Caco-2 (cell line): ENCODE measurements around the gene KCTD18. TPM values are rescaled to one million over a fixed set of nuclear protein-coding genes. Genes with fewer than 3 reads are reported as not detected.

Source experiments
- BruUV-seq: library from RNA; stranded (reverse); fragments of 400-500 nt; replicated peaks from 2 replicates; lab custom pipeline; 2021; lab: Mats Ljungman, UMichigan
- CTCF ChIA-PET: fragments of 300-600 bp; sonication (Branson Sonifier 250); formaldehyde crosslinking; loops from one replicate; lab custom pipeline; 2022; ENCODE audit warnings: antibody characterized with exemption; lab: Charles Lee
- POLR2A ChIA-PET: fragments of 300-600 bp; sonication (Branson Sonifier 250); formaldehyde crosslinking; loops from one replicate; lab custom pipeline; 2022; ENCODE audit warnings: antibody characterized with exemption; lab: Charles Lee
- DNase-seq, 2 experiments: peaks; one replicate each; pipeline versions ENCODE4 v3.0.0 to v3.0.0-alpha.2; 2020 to 2022
- H3K27me3 ChIP-seq: replicated peaks from 2 replicates; pipeline ENCODE4 v1.6.0; 2011; ENCODE audit warnings: low read length; ENCODE audit not compliant: control insufficient read depth, insufficient read depth
- H3K36me3 ChIP-seq: 2 replicates; pipeline ENCODE4 v1.5.1; 2011; ENCODE audit warnings: low read length; ENCODE audit not compliant: control insufficient read depth, insufficient read depth
- H3K4me1 ChIP-seq: fragments of 250-450 bp; sonication (Bioruptor Pico); 2 replicates; pipeline ENCODE4 v1.5.1; 2020; ENCODE audit warnings: mild to moderate bottlenecking
- H3K4me3 ChIP-seq: 2 replicates; pipeline ENCODE4 v1.5.1; 2011; ENCODE audit warnings: low read depth, mild to moderate bottlenecking, control low read depth, low read length
- H3K9me3 ChIP-seq: fragments of 250-450 bp; sonication (Bioruptor Pico); 2 replicates; pipeline ENCODE4 v1.5.1; 2020; ENCODE audit warnings: mild to moderate bottlenecking, moderate library complexity
- H3K27ac Mint-ChIP-seq: one replicate; pipeline ENCODE4 v1.8.0; 2022; ENCODE audit warnings: mixed read lengths; ENCODE audit not compliant: unreplicated experiment
- H3K27me3 Mint-ChIP-seq: one replicate; pipeline ENCODE4 v1.8.0; 2022; ENCODE audit warnings: mixed read lengths; ENCODE audit not compliant: insufficient read depth, unreplicated experiment
- H3K36me3 Mint-ChIP-seq: one replicate; pipeline ENCODE4 v1.8.0; 2022; ENCODE audit warnings: mild to moderate bottlenecking, mixed read lengths; ENCODE audit not compliant: insufficient read depth, unreplicated experiment
- H3K4me1 Mint-ChIP-seq: one replicate; pipeline ENCODE4 v1.8.0; 2022; ENCODE audit warnings: low read depth, mixed read lengths; ENCODE audit not compliant: unreplicated experiment
- H3K4me3 Mint-ChIP-seq: one replicate; pipeline ENCODE4 v1.8.0; 2022; ENCODE audit warnings: mild to moderate bottlenecking, moderate library complexity, mixed read lengths; ENCODE audit not compliant: unreplicated experiment
- H3K9me3 Mint-ChIP-seq: one replicate; pipeline ENCODE4 v1.8.0; 2022; ENCODE audit warnings: mixed read lengths; ENCODE audit not compliant: unreplicated experiment
- intact Hi-C: fragments of 100-400 bp; cut with micrococcal nuclease; formaldehyde crosslinking; loops from one replicate; pipeline ENCODE4 v1.10.0; 2022; ENCODE audit not compliant: unreplicated experiment
- total RNA-seq: library from RNA; stranded (reverse); gene quantifications from 2 replicates; pipeline ENCODE4 v1.2.3, GENCODE V29; 2022
- TF ChIP-seq, protein P1 (sequence below), 2 experiments: fragments of 200-600 bp in 1 of 2; IDR thresholded peaks; 1 replicate in 1 of 2; 2 replicates in 1 of 2; pipeline versions ENCODE4 v1.5.1 to v1.8.0; 2011 to 2022; ENCODE audit warnings: antibody characterized with exemption in 1 of 2, control low read depth in 1 of 2, inconsistent platforms in 1 of 2, low read depth in 1 of 2, low read length in 1 of 2, mild to moderate bottlenecking in 1 of 2, moderate library complexity in 1 of 2; ENCODE audit not compliant: insufficient read depth in 1 of 2, severe bottlenecking in 1 of 2, unreplicated experiment in 1 of 2

The KCTD18 gene
- total RNA-seq, 1 experiment from 2014 or later, result 8.6 TPM

GRCh38 chr2:200447139-200447855 lies 62.6 kb downstream of the KCTD18 start:
- TF ChIP-seq, protein P1, sequence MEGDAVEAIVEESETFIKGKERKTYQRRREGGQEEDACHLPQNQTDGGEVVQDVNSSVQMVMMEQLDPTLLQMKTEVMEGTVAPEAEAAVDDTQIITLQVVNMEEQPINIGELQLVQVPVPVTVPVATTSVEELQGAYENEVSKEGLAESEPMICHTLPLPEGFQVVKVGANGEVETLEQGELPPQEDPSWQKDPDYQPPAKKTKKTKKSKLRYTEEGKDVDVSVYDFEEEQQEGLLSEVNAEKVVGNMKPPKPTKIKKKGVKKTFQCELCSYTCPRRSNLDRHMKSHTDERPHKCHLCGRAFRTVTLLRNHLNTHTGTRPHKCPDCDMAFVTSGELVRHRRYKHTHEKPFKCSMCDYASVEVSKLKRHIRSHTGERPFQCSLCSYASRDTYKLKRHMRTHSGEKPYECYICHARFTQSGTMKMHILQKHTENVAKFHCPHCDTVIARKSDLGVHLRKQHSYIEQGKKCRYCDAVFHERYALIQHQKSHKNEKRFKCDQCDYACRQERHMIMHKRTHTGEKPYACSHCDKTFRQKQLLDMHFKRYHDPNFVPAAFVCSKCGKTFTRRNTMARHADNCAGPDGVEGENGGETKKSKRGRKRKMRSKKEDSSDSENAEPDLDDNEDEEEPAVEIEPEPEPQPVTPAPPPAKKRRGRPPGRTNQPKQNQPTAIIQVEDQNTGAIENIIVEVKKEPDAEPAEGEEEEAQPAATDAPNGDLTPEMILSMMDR (IDR thresholded peaks at IDR 0.05; ENCODE audit: insufficient read depth in 1 of 2, low read depth in 1 of 2, low read length in 1 of 2, severe bottlenecking in 1 of 2, unreplicated experiment in 1 of 2), result no peak
- Histone ChIP-seq H3K9me3 (no peaks in the 10 kb centered on the region), H3K4me3 (no peak overlapping the region), H3K4me1 (no peaks in the 10 kb centered on the region), H3K27me3 (no peaks in the 10 kb centered on the region), H3K36me3 (no peaks in the 10 kb centered on the region; the same call in none of the 2 replicates)
- no peak for DNase-seq
- Mint-ChIP-seq H3K36me3 (peaks cover 85% of the 10 kb centered on the region), H3K9me3 (no peaks in the 10 kb centered on the region), H3K27ac (no peak overlapping the region), H3K27me3 (no peaks in the 10 kb centered on the region), H3K4me3 (no peak overlapping the region), H3K4me1 (no peaks in the 10 kb centered on the region)
- BruUV-seq, result no TSS peak
- CTCF ChIA-PET, result no interaction called here
- intact Hi-C loops, result no loop called here
- POLR2A ChIA-PET, result no interaction called here

DNA sequence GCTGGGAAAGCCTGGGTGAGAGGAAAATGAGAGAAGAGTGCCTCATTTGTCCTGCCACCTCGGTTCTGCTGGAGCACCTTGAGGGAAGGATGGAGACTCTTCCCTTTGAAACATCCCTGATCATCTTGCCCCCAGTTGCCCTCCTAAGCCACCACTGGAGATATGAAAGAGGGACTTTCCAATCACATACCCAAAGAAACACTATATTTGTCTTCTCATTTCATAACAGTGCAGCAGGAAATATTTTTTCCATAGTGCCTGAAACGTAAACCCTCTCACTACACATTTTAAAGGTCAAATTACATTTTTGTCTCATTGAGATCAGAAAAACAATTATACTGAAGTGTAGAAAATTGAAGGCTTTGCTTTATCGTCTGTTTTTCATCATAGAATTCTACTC lies 63.3 kb downstream of the KCTD18 start:
- Histone ChIP-seq H3K4me3 (no peak overlapping the region), H3K36me3 (no peaks in the 10 kb centered on the region; the same call in none of the 2 replicates), H3K27me3 (no peaks in the 10 kb centered on the region), H3K9me3 (no peaks in the 10 kb centered on the region), H3K4me1 (no peaks in the 10 kb centered on the region)
- H3K36me3 Mint-ChIP-seq, result peaks cover 86% of the 10 kb centered on the region
- intact Hi-C loops, result no loop called here
- H3K4me1 Mint-ChIP-seq, result no peaks in the 10 kb centered on the region
- POLR2A ChIA-PET, result no interaction called here
- H3K27me3 Mint-ChIP-seq, result no peaks in the 10 kb centered on the region
- DNase-seq, result no peak
- no peak overlapping the region for H3K27ac Mint-ChIP-seq
- CTCF ChIA-PET, result no interaction called here
- no peak overlapping the region for H3K4me3 Mint-ChIP-seq
- H3K9me3 Mint-ChIP-seq, result no peaks in the 10 kb centered on the region
- BruUV-seq, result no TSS peak
- TF ChIP-seq, protein P1 (IDR thresholded peaks at IDR 0.05; ENCODE audit: insufficient read depth in 1 of 2, low read depth in 1 of 2, low read length in 1 of 2, severe bottlenecking in 1 of 2, unreplicated experiment in 1 of 2), result no peak

DNA sequence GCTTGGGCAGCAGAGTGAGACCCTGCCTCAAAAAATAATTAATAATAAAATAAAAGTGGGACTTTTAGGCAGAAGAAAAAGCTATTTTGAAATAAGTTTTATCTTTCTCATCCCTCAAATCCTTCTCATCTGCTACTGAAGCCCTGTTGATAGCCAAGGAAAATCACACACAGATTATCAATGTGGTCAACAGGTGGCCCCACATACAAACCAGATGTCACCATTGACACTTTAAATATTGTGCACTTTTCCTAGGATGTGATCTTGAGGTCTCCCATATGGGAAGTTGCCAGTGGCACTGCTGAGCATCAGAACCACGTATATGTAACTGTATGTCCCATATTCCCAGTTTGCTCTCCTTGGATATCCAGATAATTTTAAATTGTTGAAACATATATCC lies 64.6 kb downstream of the KCTD18 start:
- TF ChIP-seq, protein P1 (IDR thresholded peaks at IDR 0.05; ENCODE audit: insufficient read depth in 1 of 2, low read depth in 1 of 2, low read length in 1 of 2, severe bottlenecking in 1 of 2, unreplicated experiment in 1 of 2), result peak in 1 of 2 experiments; percentile 11
- ChIA-PET CTCF (interaction anchor here (0.6 kb wide), 1 partner anchor 138 kb away, joined by 7 read pairs; no protein-coding TSS in a partner anchor), POLR2A (no interaction called here)

More for the DNA sequence above, 64.6 kb downstream of the KCTD18 start:
- Mint-ChIP-seq H3K27me3 (no peaks in the 10 kb centered on the region), H3K36me3 (peaks cover 86% of the 10 kb centered on the region), H3K9me3 (no peaks in the 10 kb centered on the region), H3K4me3 (no peak overlapping the region), H3K4me1 (no peaks in the 10 kb centered on the region), H3K27ac (no peak overlapping the region)
- no peak for DNase-seq
- Histone ChIP-seq H3K4me1 (no peaks in the 10 kb centered on the region), H3K36me3 (no peaks in the 10 kb centered on the region; the same call in 1 of the 2 replicates), H3K27me3 (no peaks in the 10 kb centered on the region), H3K9me3 (no peaks in the 10 kb centered on the region), H3K4me3 (no peak overlapping the region)
- intact Hi-C loops, result no loop called here
- no TSS peak for BruUV-seq
